PC-9 (cell line): ENCODE measurements around the gene CNTN1. TPM values are rescaled to one million over a fixed set of nuclear protein-coding genes. Genes with fewer than 3 reads are reported as not detected.

Source experiments
- BruUV-seq: library from RNA; stranded (reverse); fragments of 400-500 nt; replicated peaks from 2 replicates; lab custom pipeline; 2021; lab: Mats Ljungman, UMichigan
- CTCF ChIA-PET: fragments of 300-600 bp; sonication (Branson Sonifier 250); formaldehyde crosslinking; loops from one replicate; lab custom pipeline; 2022; ENCODE audit warnings: antibody characterized with exemption; lab: Charles Lee
- POLR2A ChIA-PET: fragments of 300-600 bp; sonication (Branson Sonifier 250); formaldehyde crosslinking; loops from one replicate; lab custom pipeline; 2022; ENCODE audit warnings: antibody characterized with exemption; ENCODE audit not compliant: unreplicated experiment; lab: Charles Lee
- DNase-seq, 2 experiments: peaks; one replicate each; pipeline versions ENCODE4 v3.0.0 to v3.0.0-alpha.2; 2015 to 2022; ENCODE audit warnings: mixed read lengths in 1 of 2
- H2AFZ ChIP-seq: fragments of 200-600 bp; sonication (generic); 2 replicates; pipeline ENCODE4 v1.8.1; 2017; ENCODE audit warnings: antibody characterized with exemption
- H3F3A ChIP-seq: fragments of 200-600 bp; sonication (generic); 2 replicates; pipeline ENCODE4 v1.8.1; 2017; ENCODE audit warnings: antibody characterized with exemption, mild to moderate bottlenecking, low read depth; ENCODE audit not compliant: insufficient read depth
- H3K27ac ChIP-seq: fragments of 200-600 bp; sonication (generic); 2 replicates; pipeline ENCODE4 v1.6.1; 2016; ENCODE audit warnings: mixed run types
- H3K27me3 ChIP-seq: fragments of 200-600 bp; sonication (generic); 2 replicates; pipeline ENCODE4 v1.6.1; 2016; ENCODE audit warnings: low read depth, mixed run types; ENCODE audit not compliant: insufficient read depth
- H3K36me3 ChIP-seq: fragments of 200-600 bp; sonication (generic); 2 replicates; pipeline ENCODE4 v1.6.1; 2016; ENCODE audit warnings: low read depth, mixed run types
- H3K4me1 ChIP-seq: fragments of 200-600 bp; sonication (generic); replicated peaks from 2 replicates; pipeline ENCODE4 v1.6.1; 2016; ENCODE audit warnings: mixed run types; ENCODE audit not compliant: insufficient read depth
- H3K4me2 ChIP-seq: fragments of 200-600 bp; sonication (generic); 2 replicates; pipeline ENCODE4 v1.6.1; 2017; ENCODE audit warnings: mixed run types
- H3K4me3 ChIP-seq: fragments of 200-600 bp; sonication (generic); 2 replicates; pipeline ENCODE4 v1.6.1; 2016; ENCODE audit warnings: mixed run types
- H3K79me2 ChIP-seq: fragments of 200-600 bp; sonication (generic); 2 replicates; pipeline ENCODE4 v1.6.1; 2017; ENCODE audit warnings: low read depth, mixed run types
- H3K9me2 ChIP-seq: fragments of 200-600 bp; sonication (generic); 2 replicates; pipeline ENCODE4 v1.8.1; 2017; ENCODE audit warnings: mild to moderate bottlenecking; ENCODE audit not compliant: insufficient read depth
- H3K9me3 ChIP-seq: fragments of 200-600 bp; sonication (generic); 2 replicates; pipeline ENCODE4 v1.8.1; 2016; ENCODE audit warnings: low read depth; ENCODE audit not compliant: insufficient read depth
- H4K20me1 ChIP-seq: fragments of 200-600 bp; sonication (generic); 2 replicates; pipeline ENCODE4 v1.8.1; 2017; ENCODE audit not compliant: insufficient read depth
- CTCF ChIP-seq: fragments of 200-600 bp; sonication (generic); conservative IDR thresholded peaks from 2 replicates; pipeline ENCODE4 v1.6.1; 2017; ENCODE audit warnings: mixed run types, antibody characterized with exemption, mild to moderate bottlenecking, moderate library complexity
- EZH2 ChIP-seq: fragments of 200-600 bp; sonication (generic); IDR thresholded peaks from 2 replicates; pipeline ENCODE4 v1.8.0; 2017; ENCODE audit warnings: antibody characterized with exemption, low read depth
- intact Hi-C: fragments of 100-400 bp; cut with micrococcal nuclease; formaldehyde crosslinking; loops from one replicate; pipeline ENCODE4 v1.10.0; 2022; ENCODE audit not compliant: unreplicated experiment
- total RNA-seq: library from RNA; stranded (reverse); gene quantifications from 2 replicates; pipeline ENCODE4 v1.2.3, GENCODE V29; 2021

The CNTN1 gene
- total RNA-seq, 1 experiment from 2014 or later = 0.37 TPM

- Histone ChIP-seq H3K79me2 (no peaks in the 10 kb centered on the region), H3K27me3 (no peaks in the 10 kb centered on the region), H4K20me1 (no peaks in the 10 kb centered on the region), H2AFZ (no peak overlapping the region), H3F3A (no peaks in the 10 kb centered on the region), H3K4me2 (no peak overlapping the region), H3K4me1 (no peaks in the 10 kb centered on the region), H3K27ac (no peak overlapping the region), H3K36me3 (no peaks in the 10 kb centered on the region), H3K9me2 (no peaks in the 10 kb centered on the region), H3K9me3 (peaks cover 3% of the 10 kb centered on the region), H3K4me3 (no peak overlapping the region)
- ChIA-PET POLR2A (no interaction called here), CTCF (no interaction called here)
- no peak for DNase-seq
- TF ChIP-seq CTCF (no peak), EZH2 (no peak)
- BruUV-seq = no TSS peak
- intact Hi-C loops = no loop called here
These were observed 307.0 kb downstream of the CNTN1 start for GRCh38 chr12:40999210-40999609.

- Histone ChIP-seq H3K27me3 (no peaks in the 10 kb centered on the region), H4K20me1 (no peaks in the 10 kb centered on the region), H3K4me2 (no peak overlapping the region), H3K4me1 (no peaks in the 10 kb centered on the region), H3K27ac (no peak overlapping the region), H3K4me3 (no peak overlapping the region), H3K36me3 (no peaks in the 10 kb centered on the region), H3K9me3 (peaks cover 6% of the 10 kb centered on the region; the same call in 1 of the 2 replicates), H3K79me2 (no peaks in the 10 kb centered on the region), H2AFZ (no peak overlapping the region), H3F3A (no peaks in the 10 kb centered on the region), H3K9me2 (no peaks in the 10 kb centered on the region; the same call in 1 of the 2 replicates)
- intact Hi-C loops = no loop called here
- no peak for DNase-seq
- POLR2A ChIA-PET = no interaction called here
- no peak for TF ChIP-seq EZH2
- no peak for TF ChIP-seq CTCF
- CTCF ChIA-PET = no interaction called here
- BruUV-seq = no TSS peak
These were observed 316.2 kb downstream of the CNTN1 start for GRCh38 chr12:41008472-41008871.

GRCh38 chr12:41011939-41012338, 319.7 kb downstream of the CNTN1 start:
- Histone ChIP-seq H3K9me2 (no peaks in the 10 kb centered on the region), H3K9me3 (no peaks in the 10 kb centered on the region), H3K4me3 (no peak overlapping the region), H3K27me3 (no peaks in the 10 kb centered on the region), H3F3A (no peaks in the 10 kb centered on the region), H3K36me3 (no peaks in the 10 kb centered on the region), H3K79me2 (no peaks in the 10 kb centered on the region), H3K4me2 (no peak overlapping the region), H2AFZ (no peak overlapping the region), H3K27ac (no peak overlapping the region), H4K20me1 (no peaks in the 10 kb centered on the region), H3K4me1 (no peaks in the 10 kb centered on the region)
- no peak for TF ChIP-seq EZH2
- TF ChIP-seq CTCF = no peak
- intact Hi-C loops = no loop called here
- no TSS peak for BruUV-seq
- no peak for DNase-seq
- ChIA-PET CTCF (no interaction called here), POLR2A (no interaction called here)
